ENCODE results near the gene CFAP206.

The CFAP206 gene

DNA sequence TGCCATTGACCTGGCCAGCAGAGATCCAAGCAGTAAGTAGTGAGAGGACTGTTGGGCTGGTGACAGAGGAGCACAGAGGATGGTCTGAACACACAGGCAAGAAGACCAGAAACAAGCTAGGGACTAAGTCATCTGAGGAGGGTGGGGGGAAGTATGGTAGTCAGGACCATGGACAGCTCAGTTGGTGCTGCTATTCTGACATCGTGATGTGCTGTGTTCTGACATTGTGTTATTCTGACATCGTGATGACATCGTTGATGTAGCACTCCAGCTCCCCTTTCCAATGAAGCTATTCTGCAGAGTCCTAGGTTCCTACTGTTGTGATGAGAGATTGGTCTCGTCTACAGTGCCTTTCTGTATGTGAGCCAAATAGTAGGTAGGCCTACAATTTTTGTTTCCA lies 28.7 kb downstream of the CFAP206 start:
- TF ChIP-seq, protein P1, sequence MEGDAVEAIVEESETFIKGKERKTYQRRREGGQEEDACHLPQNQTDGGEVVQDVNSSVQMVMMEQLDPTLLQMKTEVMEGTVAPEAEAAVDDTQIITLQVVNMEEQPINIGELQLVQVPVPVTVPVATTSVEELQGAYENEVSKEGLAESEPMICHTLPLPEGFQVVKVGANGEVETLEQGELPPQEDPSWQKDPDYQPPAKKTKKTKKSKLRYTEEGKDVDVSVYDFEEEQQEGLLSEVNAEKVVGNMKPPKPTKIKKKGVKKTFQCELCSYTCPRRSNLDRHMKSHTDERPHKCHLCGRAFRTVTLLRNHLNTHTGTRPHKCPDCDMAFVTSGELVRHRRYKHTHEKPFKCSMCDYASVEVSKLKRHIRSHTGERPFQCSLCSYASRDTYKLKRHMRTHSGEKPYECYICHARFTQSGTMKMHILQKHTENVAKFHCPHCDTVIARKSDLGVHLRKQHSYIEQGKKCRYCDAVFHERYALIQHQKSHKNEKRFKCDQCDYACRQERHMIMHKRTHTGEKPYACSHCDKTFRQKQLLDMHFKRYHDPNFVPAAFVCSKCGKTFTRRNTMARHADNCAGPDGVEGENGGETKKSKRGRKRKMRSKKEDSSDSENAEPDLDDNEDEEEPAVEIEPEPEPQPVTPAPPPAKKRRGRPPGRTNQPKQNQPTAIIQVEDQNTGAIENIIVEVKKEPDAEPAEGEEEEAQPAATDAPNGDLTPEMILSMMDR (conservative IDR thresholded peaks at IDR 0.05; ENCODE audit: low read depth, low read length), result no peak
- Histone ChIP-seq H3K4me2 (no peak overlapping the region), H4K20me1 (ENCODE audit: insufficient read depth) (no peaks in the 10 kb centered on the region), H3K79me2 (ENCODE audit: insufficient read depth, low read depth) (no peaks in the 10 kb centered on the region), H3K4me1 (ENCODE audit: low read depth, poor library complexity, severe bottlenecking) (no peaks in the 10 kb centered on the region), H3K27ac (no peak overlapping the region), H3K9ac (no peak overlapping the region), H3K27me3 (ENCODE audit: insufficient read depth, low read depth) (no peaks in the 10 kb centered on the region), H2AFZ (ENCODE audit: low read depth) (no peak overlapping the region), H3K36me3 (ENCODE audit: insufficient read depth) (no peaks in the 10 kb centered on the region), H3K4me3 (IDR thresholded peaks at IDR 0.05; ENCODE audit: insufficient read depth, low read depth, low read length) (no peak overlapping the region)

DNA sequence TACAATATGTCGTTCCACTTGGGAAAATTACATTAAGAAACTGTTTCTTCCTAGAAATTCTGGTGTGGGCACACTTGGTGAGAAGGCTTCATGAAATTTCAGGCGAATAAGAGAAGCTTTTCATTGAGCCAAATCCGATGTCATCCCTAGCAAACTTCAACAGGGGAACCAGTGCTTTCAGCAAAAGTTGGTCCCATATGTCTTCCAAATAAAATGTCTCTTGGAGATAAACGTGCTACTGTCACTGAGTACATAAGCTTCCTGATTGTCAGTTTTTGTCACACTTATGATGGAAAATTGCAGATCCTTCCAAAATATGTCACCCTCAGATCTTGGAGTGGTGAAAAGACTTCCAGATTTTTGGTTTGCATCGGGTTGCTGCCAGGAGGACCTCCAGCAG lies 33.9 kb downstream of the CFAP206 start:
- Histone ChIP-seq H3K4me3 (IDR thresholded peaks at IDR 0.05; ENCODE audit: insufficient read depth, low read depth, low read length) (no peak overlapping the region), H3K4me2 (no peak overlapping the region), H3K27me3 (ENCODE audit: insufficient read depth, low read depth) (no peaks in the 10 kb centered on the region), H4K20me1 (ENCODE audit: insufficient read depth) (no peaks in the 10 kb centered on the region), H3K36me3 (ENCODE audit: insufficient read depth) (no peaks in the 10 kb centered on the region), H3K9ac (no peak overlapping the region), H3K79me2 (ENCODE audit: insufficient read depth, low read depth) (no peaks in the 10 kb centered on the region), H2AFZ (ENCODE audit: low read depth) (no peak overlapping the region), H3K27ac (no peak overlapping the region), H3K4me1 (ENCODE audit: low read depth, poor library complexity, severe bottlenecking) (no peaks in the 10 kb centered on the region)
- TF ChIP-seq, protein P1 (conservative IDR thresholded peaks at IDR 0.05; ENCODE audit: low read depth, low read length), result no peak

DNA sequence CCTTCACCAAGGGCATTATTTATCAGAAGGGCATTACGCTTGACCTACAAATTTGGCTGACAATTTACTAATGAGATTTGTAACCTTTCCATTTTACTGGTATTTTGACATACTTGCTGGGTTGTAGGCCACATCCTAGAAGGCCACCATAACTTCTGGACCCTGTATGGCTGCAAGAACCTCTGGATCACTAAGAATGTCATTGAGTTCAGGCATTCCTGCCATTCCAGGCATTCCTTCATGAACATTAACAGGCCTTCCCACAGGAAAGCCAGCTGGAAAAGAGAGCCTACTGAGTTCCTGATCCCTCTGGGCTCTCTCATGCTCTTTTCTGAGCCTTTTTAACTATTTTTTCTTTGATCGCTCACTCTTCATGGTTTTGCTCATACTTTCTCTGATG lies 36.6 kb downstream of the CFAP206 start:
- H3K4me3 ChIP-seq (IDR thresholded peaks at IDR 0.05; ENCODE audit: insufficient read depth, low read depth, low read length), result no peak overlapping the region
- H3K27me3 ChIP-seq (ENCODE audit: insufficient read depth, low read depth), result no peaks in the 10 kb centered on the region
- no peaks in the 10 kb centered on the region for H4K20me1 ChIP-seq (ENCODE audit: insufficient read depth)
- no peaks in the 10 kb centered on the region for H3K4me1 ChIP-seq (ENCODE audit: low read depth, poor library complexity, severe bottlenecking)
- no peaks in the 10 kb centered on the region for H3K36me3 ChIP-seq (ENCODE audit: insufficient read depth)
- no peak overlapping the region for H3K4me2 ChIP-seq
- TF ChIP-seq, protein P1 (conservative IDR thresholded peaks at IDR 0.05; ENCODE audit: low read depth, low read length), result no peak
- H3K27ac ChIP-seq, result no peak overlapping the region
- no peak overlapping the region for H3K9ac ChIP-seq
- no peak overlapping the region for H2AFZ ChIP-seq (ENCODE audit: low read depth)
- no peaks in the 10 kb centered on the region for H3K79me2 ChIP-seq (ENCODE audit: insufficient read depth, low read depth)

DNA sequence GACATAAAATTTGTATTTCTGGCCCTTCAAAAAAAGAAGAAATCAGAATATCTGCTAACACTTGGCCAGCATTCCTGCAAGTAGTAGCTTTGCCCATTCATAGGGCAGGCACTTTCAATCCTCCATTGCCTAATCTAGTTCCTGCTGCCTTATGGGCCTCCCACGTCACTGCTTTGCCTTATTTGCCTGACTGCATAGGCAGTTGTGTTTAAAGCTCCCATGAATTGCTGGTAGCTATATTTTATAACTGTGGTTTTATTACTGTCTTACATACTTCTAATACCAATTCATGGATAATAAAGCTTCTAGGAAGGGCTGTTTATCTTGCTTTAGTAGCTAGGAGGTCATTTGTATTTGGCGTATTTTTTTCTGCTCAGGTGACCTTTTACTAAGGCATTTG lies 57.3 kb downstream of the CFAP206 start:
- H3K4me1 ChIP-seq (ENCODE audit: low read depth, poor library complexity, severe bottlenecking), result no peaks in the 10 kb centered on the region
- no peaks in the 10 kb centered on the region for H3K36me3 ChIP-seq (ENCODE audit: insufficient read depth)
- H2AFZ ChIP-seq (ENCODE audit: low read depth), result no peak overlapping the region
- H4K20me1 ChIP-seq (ENCODE audit: insufficient read depth), result no peaks in the 10 kb centered on the region
- no peaks in the 10 kb centered on the region for H3K79me2 ChIP-seq (ENCODE audit: insufficient read depth, low read depth)
- H3K27ac ChIP-seq, result no peak overlapping the region
- no peaks in the 10 kb centered on the region for H3K27me3 ChIP-seq (ENCODE audit: insufficient read depth, low read depth)
- H3K9ac ChIP-seq, result no peak overlapping the region
- H3K4me3 ChIP-seq (IDR thresholded peaks at IDR 0.05; ENCODE audit: insufficient read depth, low read depth, low read length), result no peak overlapping the region
- no peak overlapping the region for H3K4me2 ChIP-seq
- TF ChIP-seq, protein P1 (conservative IDR thresholded peaks at IDR 0.05; ENCODE audit: low read depth, low read length), result no peak
